ENCODE measurements around the gene PHLPP2. TPM values are rescaled to one million over a fixed set of nuclear protein-coding genes. Genes with fewer than 3 reads are reported as not detected.
"Not testable (repeated sequence)": the region's sequence is repeated elsewhere in the genome, so short reads cannot be mapped to it uniquely, and the experiment has no call there.

PHLPP2 gene
- total RNA-seq, 1 donor from 2014 or later: 18.7 TPM

- Mint-ChIP-seq H3K27ac (ENCODE audit: unreplicated experiment) (no peak overlapping the region), H3K4me3 (no peak overlapping the region), H3K4me1 (peaks cover 6% of the 10 kb centered on the region), H3K27me3 (ENCODE audit: low read depth) (no peaks in the 10 kb centered on the region), H3K36me3 (ENCODE audit: low read depth) (peaks cover 10% of the 10 kb centered on the region), H3K9me3 (no peaks in the 10 kb centered on the region)
- no peak for TF ChIP-seq CTCF (conservative IDR thresholded peaks at IDR 0.05)
- DNase-seq (ENCODE audit: low read depth, low spot score): no peak
Observed at GRCh38 chr16:71689901-71690300, 34.6 kb downstream of the PHLPP2 start.

GRCh38 chr16:71687861-71688260 is 36.6 kb downstream of the PHLPP2 start:
- H3K27me3 Mint-ChIP-seq (ENCODE audit: low read depth): no peaks in the 10 kb centered on the region
- peaks cover 16% of the 10 kb centered on the region for H3K36me3 Mint-ChIP-seq (ENCODE audit: low read depth)
- no peak for TF ChIP-seq CTCF (conservative IDR thresholded peaks at IDR 0.05)
- DNase-seq (ENCODE audit: low read depth, low spot score): no peak
- H3K4me1 Mint-ChIP-seq: peaks cover 6% of the 10 kb centered on the region
- no peak overlapping the region for H3K4me3 Mint-ChIP-seq
- no peaks in the 10 kb centered on the region for H3K9me3 Mint-ChIP-seq
- no peak overlapping the region for H3K27ac Mint-ChIP-seq (ENCODE audit: unreplicated experiment)

GRCh38 chr16:71684280-71684679 is 40.2 kb downstream of the PHLPP2 start:
- not testable (repeated sequence) for H3K27me3 Mint-ChIP-seq (ENCODE audit: low read depth); H3K27ac Mint-ChIP-seq (ENCODE audit: unreplicated experiment); H3K9me3 Mint-ChIP-seq; H3K4me1 Mint-ChIP-seq; H3K4me3 Mint-ChIP-seq; DNase-seq (ENCODE audit: low read depth, low spot score)
- H3K36me3 Mint-ChIP-seq (ENCODE audit: low read depth): peaks cover 17% of the 10 kb centered on the region

GRCh38 chr16:71681360-71681759 is 43.1 kb downstream of the PHLPP2 start:
- H3K27me3 Mint-ChIP-seq (ENCODE audit: low read depth): no peaks in the 10 kb centered on the region
- H3K4me1 Mint-ChIP-seq: no peaks in the 10 kb centered on the region
- H3K27ac Mint-ChIP-seq (ENCODE audit: unreplicated experiment): no peak overlapping the region
- DNase-seq (ENCODE audit: low read depth, low spot score): no peak
- H3K9me3 Mint-ChIP-seq: no peaks in the 10 kb centered on the region
- no peak overlapping the region for H3K4me3 Mint-ChIP-seq
- no peak for TF ChIP-seq CTCF (conservative IDR thresholded peaks at IDR 0.05)
- peaks cover 22% of the 10 kb centered on the region for H3K36me3 Mint-ChIP-seq (ENCODE audit: low read depth)

GRCh38 chr16:71676236-71676635 is 48.3 kb downstream of the PHLPP2 start:
- Mint-ChIP-seq H3K4me3 (no peak overlapping the region), H3K36me3 (ENCODE audit: low read depth) (peaks cover 19% of the 10 kb centered on the region), H3K9me3 (no peaks in the 10 kb centered on the region), H3K4me1 (no peaks in the 10 kb centered on the region), H3K27ac (ENCODE audit: unreplicated experiment) (peak overlapping the region; percentile 19), H3K27me3 (ENCODE audit: low read depth) (no peaks in the 10 kb centered on the region)
- no peak for TF ChIP-seq CTCF (conservative IDR thresholded peaks at IDR 0.05)
- no peak for DNase-seq (ENCODE audit: low read depth, low spot score)

GRCh38 chr16:71675380-71675779 is 49.1 kb downstream of the PHLPP2 start:
- H3K36me3 Mint-ChIP-seq (ENCODE audit: low read depth): peaks cover 19% of the 10 kb centered on the region
- H3K27me3 Mint-ChIP-seq (ENCODE audit: low read depth): no peaks in the 10 kb centered on the region
- H3K27ac Mint-ChIP-seq (ENCODE audit: unreplicated experiment): no peak overlapping the region
- no peaks in the 10 kb centered on the region for H3K4me1 Mint-ChIP-seq
- H3K9me3 Mint-ChIP-seq: no peaks in the 10 kb centered on the region
- TF ChIP-seq CTCF (conservative IDR thresholded peaks at IDR 0.05): no peak
- DNase-seq (ENCODE audit: low read depth, low spot score): no peak
- no peak overlapping the region for H3K4me3 Mint-ChIP-seq
